Umbilical cord (tissue), 2 donors: ENCODE data around the gene GLDC. TPM values are rescaled to one million over a fixed set of nuclear protein-coding genes. Genes with fewer than 3 reads are reported as not detected.
A peak's percentile ranks its signal among the peaks of the same experiment; 100 is the strongest.
"Not testable (repeated sequence)": the region's sequence is repeated elsewhere in the genome, so short reads cannot be mapped to it uniquely, and the experiment has no call there.

ENCODE experiments used
- DNase-seq: peaks from one replicate; pipeline ENCODE4 v3.0.0-alpha.2; 2015; ENCODE audit warnings: low spot score
- total RNA-seq: library from RNA; depleted of rRNA; stranded (reverse); fragments of >200 nt; gene quantifications from one replicate; pipeline ENCODE4 v1.2.3, GENCODE V29; 2014; ENCODE audit warnings: low replicate concordance; ENCODE audit not compliant: insufficient read depth

The GLDC gene
- total RNA-seq, 1 donor from 2014 or later: 3.4 TPM

DNA sequence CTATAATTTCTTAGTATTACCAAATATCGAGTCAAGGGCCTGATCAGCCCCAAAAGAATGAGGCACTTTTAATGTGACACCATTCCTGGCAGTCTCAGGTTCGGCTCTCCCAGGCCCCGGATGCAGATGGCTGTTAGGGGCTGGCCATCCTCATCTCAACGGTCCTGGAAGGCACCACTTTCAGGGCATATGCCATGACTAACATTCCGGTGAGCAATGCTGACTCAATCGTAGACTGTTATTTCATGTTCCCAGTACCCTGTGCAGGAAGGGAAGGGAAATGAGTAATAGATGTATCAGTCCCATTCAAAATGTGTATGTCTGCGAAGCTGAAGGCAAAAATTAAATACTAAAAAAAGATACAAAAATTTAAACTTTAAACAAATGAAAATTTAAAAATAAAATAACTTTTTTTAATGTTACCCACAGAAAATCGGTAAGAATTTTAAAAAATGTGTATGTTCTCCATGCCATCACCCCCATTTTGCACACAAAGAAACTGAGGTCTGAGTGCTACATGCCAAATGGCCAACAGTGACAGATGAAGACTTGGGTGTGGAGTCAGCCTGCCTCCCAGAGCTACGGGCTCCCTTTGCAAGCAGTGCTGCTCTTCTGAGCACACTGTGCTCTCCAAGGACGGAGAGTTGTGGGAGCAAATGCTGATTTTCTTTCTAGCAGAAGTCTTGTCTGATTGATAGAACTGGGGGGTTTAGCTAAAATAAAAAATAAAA, 79.0 kb downstream of the GLDC start:
- peak; percentile 24 for DNase-seq

- no peak for DNase-seq
These were observed 80.2 kb downstream of the GLDC start for GRCh38 chr9:6565312-6565711.

DNA sequence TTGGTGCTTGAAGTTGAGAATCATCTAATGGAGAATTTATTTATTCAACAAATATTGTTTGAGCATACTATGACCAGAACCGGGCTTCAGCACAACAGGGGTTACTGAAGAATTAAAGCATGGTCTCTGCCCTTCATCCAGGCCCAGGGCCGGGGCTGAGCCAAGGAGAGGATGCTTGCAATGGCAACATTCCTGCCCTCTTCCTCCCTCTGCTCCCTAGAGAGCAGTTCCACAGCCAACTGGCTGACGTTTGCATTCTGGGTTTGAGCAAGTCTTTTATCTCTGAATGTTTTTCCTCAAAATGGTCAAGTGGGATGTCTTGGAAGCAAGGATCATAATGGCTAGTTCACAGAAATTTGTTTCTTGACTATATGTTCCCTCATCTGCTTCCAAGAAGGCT, 80.7 kb downstream of the GLDC start:
- DNase-seq: peak; percentile 25

DNA sequence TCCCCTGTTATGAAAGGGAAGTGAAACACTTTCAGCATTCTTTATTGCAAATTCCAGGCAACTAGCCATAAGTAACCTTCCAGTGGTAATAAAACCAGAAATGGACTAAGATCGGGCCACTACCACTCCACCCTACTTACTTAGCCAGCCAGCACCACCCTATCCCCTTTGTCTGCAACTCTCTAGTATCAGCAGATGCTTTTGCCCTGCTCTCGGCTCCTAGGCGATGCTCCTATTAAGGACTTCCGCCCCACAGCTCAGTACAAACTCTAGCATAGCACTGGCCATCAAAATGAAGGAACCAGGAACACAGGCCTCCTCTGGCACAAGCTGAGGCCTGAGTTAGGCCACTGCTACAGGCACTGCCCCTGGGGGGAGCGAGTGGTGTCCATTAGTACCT, 81.2 kb downstream of the GLDC start:
- peak; percentile 16 for DNase-seq

- no peak for DNase-seq
These were observed 82.6 kb downstream of the GLDC start for GRCh38 chr9:6562871-6563430.

GRCh38 chr9:6562201-6562600, 83.3 kb downstream of the GLDC start:
- DNase-seq: no peak

DNA sequence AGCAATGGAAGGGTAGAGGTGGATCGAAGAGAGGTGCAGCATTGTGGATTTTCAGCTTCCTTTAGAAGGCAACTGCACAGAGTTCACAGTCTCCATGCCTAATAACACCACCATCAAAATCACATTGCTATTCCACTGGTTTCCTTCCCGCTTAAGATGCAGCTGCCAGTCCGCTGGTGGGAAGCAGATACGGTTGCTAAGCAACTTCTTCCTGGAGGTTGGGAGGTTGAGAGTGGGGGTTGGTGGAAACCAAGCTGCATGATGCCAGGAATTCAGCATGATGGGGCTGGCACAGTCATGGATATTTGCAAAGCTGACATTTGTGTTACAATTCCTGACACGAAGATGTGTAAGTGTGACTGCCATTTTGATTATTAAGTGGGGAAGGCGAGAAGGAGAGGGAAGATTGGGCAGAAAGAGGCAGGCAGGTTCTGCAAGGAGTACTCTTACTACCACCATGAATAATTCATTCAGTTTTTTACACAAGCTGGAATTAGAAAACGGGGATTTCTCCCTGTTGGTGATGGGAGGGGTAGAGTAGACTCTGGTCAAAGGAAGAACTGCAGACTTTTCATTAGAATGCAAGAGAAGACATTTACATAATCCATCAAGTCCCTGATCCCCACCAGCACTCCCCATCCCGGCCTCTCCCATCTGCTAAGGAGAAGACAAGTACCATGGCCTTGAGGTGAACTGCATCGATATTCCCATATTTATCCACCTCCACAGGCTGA, 87.5 kb downstream of the GLDC start:
- peak; percentile 66 for DNase-seq

GRCh38 chr9:6553866-6554265, 91.7 kb downstream of the GLDC start:
- no peak for DNase-seq

DNA sequence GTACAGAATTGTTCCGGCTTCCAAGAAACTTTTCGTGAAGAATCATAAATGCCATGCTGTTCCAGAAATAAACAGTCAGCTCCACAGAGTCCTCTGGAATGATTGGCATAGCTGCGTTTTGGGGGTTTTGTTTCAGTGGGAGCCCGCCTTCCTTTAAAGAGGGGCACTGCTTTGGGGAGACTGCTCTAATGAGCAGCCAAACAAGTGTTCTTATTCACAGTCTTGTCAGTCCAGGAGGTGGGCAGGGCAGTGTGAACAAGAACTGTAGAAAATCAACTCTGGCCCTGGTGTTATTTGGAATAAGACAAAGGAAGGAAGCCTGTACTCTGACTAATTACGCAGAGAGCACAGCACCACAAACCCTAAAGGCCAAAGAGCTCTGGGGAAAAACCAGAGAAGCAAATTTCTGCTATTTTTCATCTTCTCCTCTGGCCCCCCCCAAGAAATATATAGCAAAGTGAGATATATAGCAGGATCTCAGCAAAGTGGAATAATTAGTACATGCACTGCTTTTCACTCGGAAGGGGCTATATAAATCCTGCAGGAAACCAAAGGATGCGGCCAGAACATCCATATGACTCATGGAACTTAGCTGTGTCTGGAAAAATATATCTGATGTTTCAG, 92.9 kb downstream of the GLDC start:
- peak; percentile 68 for DNase-seq

- DNase-seq: peak; percentile 65
These were observed 93.5 kb downstream of the GLDC start for GRCh38 chr9:6552033-6552432.

GRCh38 chr9:6551136-6551535, 94.4 kb downstream of the GLDC start:
- no peak for DNase-seq

DNA sequence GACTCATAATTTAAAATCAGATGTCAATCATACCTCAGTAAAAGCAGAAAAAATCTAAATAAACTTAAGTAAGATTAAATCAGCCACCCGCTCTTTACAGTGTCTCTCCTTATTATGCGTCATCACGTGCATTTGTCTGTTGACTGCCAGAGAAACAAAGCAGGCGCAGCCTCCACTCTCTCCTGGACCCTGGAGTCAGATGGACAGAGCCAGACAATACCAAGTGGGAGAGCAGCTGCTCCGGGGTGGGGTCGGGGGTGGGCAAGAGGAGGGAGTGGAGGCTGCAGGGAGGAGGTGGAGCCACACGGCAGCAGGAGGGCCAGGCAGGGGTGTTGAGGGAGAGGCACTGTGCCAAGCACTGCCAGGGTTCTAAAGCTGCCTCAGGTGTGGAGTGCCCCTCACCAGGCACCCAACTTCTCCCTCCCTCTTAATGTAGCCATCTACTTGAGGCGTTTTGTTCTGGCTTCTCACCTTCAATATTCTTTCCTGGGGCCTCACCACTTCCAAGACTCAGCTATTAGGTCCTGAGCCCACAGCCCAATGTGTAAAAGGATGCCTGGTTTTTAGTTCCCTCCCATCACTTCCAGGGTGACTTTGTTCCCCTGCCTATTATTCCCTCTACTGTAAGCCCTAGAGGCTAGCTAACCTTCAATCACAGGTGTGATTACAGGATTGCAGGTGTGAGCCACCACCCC, 96.3 kb downstream of the GLDC start:
- no peak for DNase-seq

DNA sequence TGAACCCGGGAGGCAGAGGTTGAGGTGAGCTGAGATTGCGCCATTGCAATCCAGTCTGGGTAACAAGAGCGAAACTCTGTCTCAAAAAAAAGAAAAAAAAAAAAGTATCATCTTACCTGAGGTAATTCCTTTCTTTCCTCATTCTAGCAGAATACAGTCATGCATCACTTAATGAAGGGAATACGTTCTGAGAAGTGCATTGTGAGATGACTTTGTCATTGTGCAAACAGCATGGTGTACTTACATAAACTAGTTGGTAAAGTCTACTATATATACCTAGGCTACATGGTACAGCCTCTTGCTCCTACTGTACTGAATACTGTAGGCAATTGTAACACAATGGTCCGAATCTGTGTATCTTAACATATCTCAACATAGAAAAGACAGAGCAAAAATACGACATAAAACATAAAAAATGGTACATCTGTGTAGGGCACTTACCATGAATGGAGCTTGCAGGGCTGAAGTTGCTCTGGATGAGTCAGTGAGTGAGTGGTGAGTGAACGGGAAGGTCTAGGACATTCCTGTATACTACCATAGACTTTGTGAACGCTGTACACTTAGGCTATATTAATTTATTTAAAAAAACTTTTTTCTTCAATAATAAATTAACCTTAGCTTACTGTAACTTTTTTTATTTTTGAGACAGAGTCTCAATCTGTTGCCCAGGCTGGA, 100.4 kb downstream of the GLDC start:
- DNase-seq: no peak

DNA sequence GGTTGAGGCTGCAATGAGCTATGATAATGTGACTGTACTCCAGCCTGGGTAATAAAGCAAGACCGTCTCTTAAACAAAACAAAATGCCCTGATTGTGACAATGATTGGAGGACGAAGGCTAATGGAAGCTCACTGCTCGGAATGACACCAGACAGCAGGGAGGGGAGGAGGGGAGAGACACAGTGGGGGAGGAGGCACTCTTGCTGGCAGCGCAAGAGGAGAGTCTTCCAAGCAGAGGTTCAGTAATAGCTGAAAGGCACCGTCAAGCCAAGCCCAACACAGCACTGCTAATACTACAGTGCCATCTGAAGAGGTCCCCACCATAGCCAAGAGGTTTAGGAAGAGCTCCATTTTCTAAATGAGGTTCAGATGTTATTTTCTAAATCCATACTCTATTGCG, 102.3 kb downstream of the GLDC start:
- DNase-seq: no peak

- not testable (repeated sequence) for DNase-seq
These were observed 102.9 kb downstream of the GLDC start for GRCh38 chr9:6542617-6543016.

GRCh38 chr9:6538666-6539071, 106.9 kb downstream of the GLDC start:
- DNase-seq: no peak

DNA sequence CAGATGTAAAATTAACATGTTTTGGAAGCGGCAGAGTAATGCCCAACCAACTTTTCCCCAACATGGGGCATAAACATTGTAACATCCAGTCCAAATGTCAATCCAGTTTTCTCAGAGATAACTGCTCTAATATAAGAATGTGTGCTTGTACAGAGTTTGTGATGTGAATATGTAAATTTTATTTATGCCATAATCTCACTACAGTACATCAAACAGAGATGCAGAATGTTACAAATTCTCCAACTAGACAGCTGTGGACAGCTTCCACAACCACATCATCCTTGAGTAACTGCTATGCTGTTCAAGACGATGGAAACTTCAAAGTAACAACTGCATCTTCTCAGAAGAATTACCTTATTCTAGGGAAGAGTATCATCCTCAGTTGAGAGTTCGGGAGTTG, 109.9 kb downstream of the GLDC start:
- no peak for DNase-seq

- no peak for DNase-seq
These were observed 120.0 kb downstream of the GLDC start for GRCh38 chr9:6525326-6526045.

DNA sequence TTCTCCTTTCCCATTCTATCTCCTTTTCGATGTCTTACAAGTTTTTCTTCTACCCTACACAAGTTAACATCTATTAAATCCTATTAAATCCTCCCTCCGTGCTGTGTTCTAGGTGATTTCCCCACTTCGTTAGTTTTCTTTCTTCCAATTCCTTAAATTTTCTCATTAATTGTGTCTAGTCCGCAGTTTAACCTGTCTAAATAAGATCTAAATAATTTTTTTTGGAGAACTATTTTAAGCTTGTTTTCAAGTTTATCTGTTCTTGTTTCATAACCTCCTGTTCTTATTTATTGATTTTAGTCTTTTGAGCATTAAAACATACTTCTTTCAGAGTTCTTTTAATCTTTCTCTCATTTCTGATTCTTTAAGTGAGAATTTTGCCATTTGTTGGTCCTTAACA, 123.3 kb downstream of the GLDC start:
- DNase-seq: no peak

GRCh38 chr9:6512085-6512657, 133.4 kb downstream of the GLDC start:
- DNase-seq: peak; percentile 16
